CD4-positive, alpha-beta T cell (primary cell): ENCODE measurements around the gene PCSK1. TPM values are rescaled to one million over a fixed set of nuclear protein-coding genes. Genes with fewer than 3 reads are reported as not detected.

Experiments used
- ATAC-seq: fragments of 200-7000 bp; cut with Tn5 transposase; one replicate; pipeline ENCODE4 v1.10.0; 2022; ENCODE audit warnings: mild to moderate bottlenecking; ENCODE audit not compliant: poor library complexity
- CTCF ChIA-PET: fragments of 350-600 bp; sonication (Branson Sonifier 250); formaldehyde crosslinking; loops from one replicate; lab custom pipeline; 2021; ENCODE audit warnings: antibody characterized with exemption, inconsistent platforms; lab: Charles Lee
- POLR2A ChIA-PET: fragments of 350-600 bp; sonication (Branson Sonifier 250); formaldehyde crosslinking; loops from one replicate; lab custom pipeline; 2021; ENCODE audit warnings: antibody characterized with exemption, inconsistent platforms; lab: Charles Lee
- DNase-seq, 14 experiments: peaks; one replicate each; pipeline ENCODE4 v3.0.0-alpha.2; 2013 to 2020; ENCODE audit warnings: mixed read lengths in 2 of 14
- H3K27ac ChIP-seq, 2 donors: one replicate each; pipeline versions ENCODE4 v1.5.1 to v1.7.0; 2013; ENCODE audit warnings: low read length in 2 of 2, low read depth in 1 of 2, mild to moderate bottlenecking in 1 of 2
- H3K27me3 ChIP-seq, 2 experiments: 1 replicate in 1 of 2; 2 replicates in 1 of 2; pipeline versions ENCODE4 v1.6.1 to v1.7.0; 2013; ENCODE audit warnings: low read length in 2 of 2, control low read depth in 1 of 2, mild to moderate bottlenecking in 1 of 2, moderate library complexity in 1 of 2; ENCODE audit not compliant: insufficient read depth in 2 of 2, control insufficient read depth in 1 of 2
- H3K36me3 ChIP-seq: one replicate; pipeline ENCODE4 v1.6.1; 2013; ENCODE audit warnings: low read length, control low read depth; ENCODE audit not compliant: insufficient read depth
- H3K4me1 ChIP-seq: one replicate; pipeline ENCODE4 v1.6.1; 2013; ENCODE audit warnings: low read length, control low read depth; ENCODE audit not compliant: insufficient read depth
- H3K4me3 ChIP-seq: one replicate; pipeline ENCODE4 v1.5.1; 2013; ENCODE audit warnings: mild to moderate bottlenecking, low read length, moderate library complexity
- H3K9me3 ChIP-seq, 2 experiments: 1 replicate in 1 of 2; 2 replicates in 1 of 2; pipeline versions ENCODE4 v1.6.1 to v1.7.0; 2013; ENCODE audit warnings: low read length in 2 of 2, mild to moderate bottlenecking in 2 of 2, control low read depth in 1 of 2, moderate library complexity in 1 of 2; ENCODE audit not compliant: control insufficient read depth in 1 of 2, insufficient read depth in 1 of 2
- H3K27ac Mint-ChIP-seq: one replicate; pipeline ENCODE4 v1.8.0; 2020; ENCODE audit warnings: mixed read lengths
- H3K27me3 Mint-ChIP-seq: one replicate; pipeline ENCODE4 v1.8.0; 2021; ENCODE audit warnings: mixed read lengths
- H3K36me3 Mint-ChIP-seq: one replicate; pipeline ENCODE4 v1.8.0; 2021; ENCODE audit warnings: low read depth, mixed read lengths
- H3K4me1 Mint-ChIP-seq: one replicate; pipeline ENCODE4 v1.8.0; 2021; ENCODE audit warnings: low read depth, mixed read lengths
- H3K4me3 Mint-ChIP-seq: one replicate; pipeline ENCODE4 v1.8.0; 2020; ENCODE audit warnings: mild to moderate bottlenecking, mixed read lengths
- H3K9me3 Mint-ChIP-seq: one replicate; pipeline ENCODE4 v1.8.0; 2020; ENCODE audit warnings: mixed read lengths
- CTCF ChIP-seq: fragments of 200-600 bp; IDR thresholded peaks from one replicate; pipeline ENCODE4 v1.8.0; 2022; ENCODE audit warnings: antibody characterized with exemption, mild to moderate bottlenecking
- intact Hi-C, 2 experiments: fragments of 100-400 bp; cut with DNase I in 1 of 2; cut with micrococcal nuclease in 1 of 2; formaldehyde crosslinking; loops; one replicate each; pipeline versions ENCODE4 v1.15.1 to v1.9.0; 2023 to 2025; cut with DNase I, micrococcal nuclease
- total RNA-seq, 174 experiments: library from RNA in 2 of 174; stranded (reverse) in 2 of 174; gene quantifications; one replicate each; pipeline ENCODE4 v1.2.3 and lab custom pipeline; 2021 to 2026

PCSK1 gene
- total RNA-seq, 2 experiments from 2014 or later, result not detected

DNA sequence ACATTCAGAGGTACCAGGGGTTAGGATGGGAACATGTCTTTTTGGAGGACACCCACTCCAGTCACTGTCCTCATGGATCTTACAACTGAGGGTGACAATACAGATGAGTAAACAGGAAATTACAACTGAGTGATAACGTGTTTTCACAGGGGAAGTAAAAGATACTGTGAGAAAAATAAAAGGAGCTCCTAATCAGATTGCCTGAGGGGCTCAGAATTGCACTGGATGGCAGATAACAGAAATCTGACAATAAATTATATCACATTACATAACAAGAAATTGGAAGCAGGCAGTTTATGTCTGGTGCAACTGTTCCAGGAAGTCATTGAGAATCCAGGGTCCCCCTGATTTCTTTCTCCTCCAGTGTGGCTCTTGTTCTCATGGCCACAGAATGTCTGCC, 40.1 kb upstream of the PCSK1 start:
- H3K36me3 ChIP-seq, result no peaks in the 10 kb centered on the region
- no peak overlapping the region for H3K4me3 ChIP-seq
- H3K4me1 ChIP-seq, result no peaks in the 10 kb centered on the region
- no peak overlapping the region for H3K27ac Mint-ChIP-seq
- peaks cover 11% of the 10 kb centered on the region for H3K27me3 Mint-ChIP-seq
- DNase-seq (no peak), ATAC-seq (no peak)
- POLR2A ChIA-PET, result no interaction called here
- H3K9me3 ChIP-seq, result no peaks in the 10 kb centered on the region
- H3K4me3 Mint-ChIP-seq, result no peak overlapping the region
- H3K9me3 Mint-ChIP-seq, result no peaks in the 10 kb centered on the region
- intact Hi-C loops, result no loop called here
- CTCF ChIA-PET, result no interaction called here
- no peaks in the 10 kb centered on the region for H3K27me3 ChIP-seq
- no peak for TF ChIP-seq CTCF
- H3K36me3 Mint-ChIP-seq, result no peaks in the 10 kb centered on the region
- H3K4me1 Mint-ChIP-seq, result no peaks in the 10 kb centered on the region
- no peak overlapping the region for H3K27ac ChIP-seq

GRCh38 chr5:96470785-96471184, 37.7 kb upstream of the PCSK1 start:
- CTCF ChIA-PET, result interaction anchor here (1.6 kb wide), 1 partner anchor 10 kb away, joined by 5 read pairs; no protein-coding TSS in a partner anchor
- no peaks in the 10 kb centered on the region for H3K36me3 ChIP-seq
- H3K4me3 ChIP-seq, result no peak overlapping the region
- H3K9me3 Mint-ChIP-seq, result no peaks in the 10 kb centered on the region
- no peaks in the 10 kb centered on the region for H3K27me3 ChIP-seq
- DNase-seq (no peak), ATAC-seq (no peak)
- TF ChIP-seq CTCF, result no peak
- H3K4me1 Mint-ChIP-seq, result no peaks in the 10 kb centered on the region
- H3K4me1 ChIP-seq, result no peaks in the 10 kb centered on the region
- POLR2A ChIA-PET, result no interaction called here
- H3K4me3 Mint-ChIP-seq, result no peak overlapping the region
- no peak overlapping the region for H3K27ac Mint-ChIP-seq
- H3K36me3 Mint-ChIP-seq, result no peaks in the 10 kb centered on the region
- H3K27me3 Mint-ChIP-seq, result peaks cover 14% of the 10 kb centered on the region
- no peak overlapping the region for H3K27ac ChIP-seq
- intact Hi-C loops, result no loop called here
- H3K9me3 ChIP-seq, result no peaks in the 10 kb centered on the region

DNA sequence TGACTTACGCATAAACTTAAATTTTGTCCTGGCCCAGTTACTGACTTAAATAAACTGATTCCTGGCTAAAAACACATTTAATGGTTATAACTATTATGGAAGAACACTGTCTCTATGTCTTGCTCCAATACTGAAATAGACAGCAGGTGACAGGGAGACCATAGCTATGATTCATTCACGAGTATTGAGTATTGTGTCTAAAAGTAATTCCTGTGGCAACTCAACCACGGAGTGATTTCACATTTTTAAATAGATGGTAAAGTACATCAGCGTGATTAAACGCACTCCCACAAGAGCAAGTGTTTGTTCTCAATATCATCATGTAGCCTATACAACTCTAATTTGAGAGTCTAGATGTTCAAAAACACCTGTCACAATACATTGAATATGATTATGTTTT, 35.9 kb upstream of the PCSK1 start:
- no peak overlapping the region for H3K4me3 ChIP-seq
- H3K27me3 ChIP-seq, result no peaks in the 10 kb centered on the region
- H3K36me3 ChIP-seq, result no peaks in the 10 kb centered on the region
- H3K27ac ChIP-seq, result no peak overlapping the region
- POLR2A ChIA-PET, result no interaction called here
- no peak overlapping the region for H3K27ac Mint-ChIP-seq
- peaks cover 16% of the 10 kb centered on the region for H3K27me3 Mint-ChIP-seq
- H3K4me3 Mint-ChIP-seq, result no peak overlapping the region
- intact Hi-C loops, result no loop called here
- no peak for DNase-seq
- no peaks in the 10 kb centered on the region for H3K4me1 ChIP-seq
- no peaks in the 10 kb centered on the region for H3K4me1 Mint-ChIP-seq
- H3K36me3 Mint-ChIP-seq, result no peaks in the 10 kb centered on the region
- no peaks in the 10 kb centered on the region for H3K9me3 Mint-ChIP-seq
- no peak for ATAC-seq
- no peaks in the 10 kb centered on the region for H3K9me3 ChIP-seq
- CTCF ChIA-PET, result interaction anchor here (1.1 kb wide), 1 partner anchor 11 kb away, joined by 3 read pairs; no protein-coding TSS in a partner anchor
- no peak for TF ChIP-seq CTCF
